ENCODE data around the gene CCDC191.
A peak's percentile ranks its signal among the peaks of the same experiment; 100 is the strongest.

CCDC191 gene, protein sequence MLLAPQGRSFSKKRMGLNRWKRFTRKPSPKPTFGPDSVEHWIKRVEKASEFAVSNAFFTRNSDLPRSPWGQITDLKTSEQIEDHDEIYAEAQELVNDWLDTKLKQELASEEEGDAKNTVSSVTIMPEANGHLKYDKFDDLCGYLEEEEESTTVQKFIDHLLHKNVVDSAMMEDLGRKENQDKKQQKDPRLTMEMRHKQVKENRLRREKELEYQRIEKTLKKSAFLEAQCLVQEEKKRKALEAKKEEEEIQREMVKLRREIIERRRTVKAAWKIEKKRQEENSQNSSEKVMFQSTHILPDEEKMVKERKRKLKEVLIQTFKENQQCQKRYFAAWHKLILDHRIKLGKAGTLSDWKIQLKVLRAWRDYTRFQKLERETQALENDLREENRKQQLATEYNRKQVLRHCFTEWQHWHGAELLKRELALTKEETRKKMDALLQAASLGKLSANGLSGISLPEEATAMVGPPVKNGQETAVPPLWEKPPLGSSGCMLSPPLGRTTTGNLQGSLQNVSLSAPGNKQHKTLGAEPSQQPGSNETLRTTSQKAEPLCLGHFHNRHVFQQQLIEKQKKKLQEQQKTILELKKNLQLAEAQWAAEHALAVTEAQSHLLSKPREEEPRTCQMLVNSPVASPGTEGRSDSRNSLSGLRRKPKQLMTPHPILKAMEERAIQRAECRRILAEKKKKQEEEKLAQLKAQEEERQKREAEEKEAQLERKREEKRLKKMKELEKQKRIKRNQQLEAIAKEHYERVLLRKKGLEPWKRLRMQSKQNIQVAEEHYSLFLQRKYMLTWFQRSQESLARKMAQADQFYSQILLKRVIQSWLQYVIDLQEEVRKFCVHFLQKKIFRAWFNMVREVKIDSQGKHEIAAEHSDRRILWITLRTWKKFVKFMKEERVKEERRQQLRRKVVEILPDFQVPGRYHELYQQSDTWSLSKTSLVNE

DNA sequence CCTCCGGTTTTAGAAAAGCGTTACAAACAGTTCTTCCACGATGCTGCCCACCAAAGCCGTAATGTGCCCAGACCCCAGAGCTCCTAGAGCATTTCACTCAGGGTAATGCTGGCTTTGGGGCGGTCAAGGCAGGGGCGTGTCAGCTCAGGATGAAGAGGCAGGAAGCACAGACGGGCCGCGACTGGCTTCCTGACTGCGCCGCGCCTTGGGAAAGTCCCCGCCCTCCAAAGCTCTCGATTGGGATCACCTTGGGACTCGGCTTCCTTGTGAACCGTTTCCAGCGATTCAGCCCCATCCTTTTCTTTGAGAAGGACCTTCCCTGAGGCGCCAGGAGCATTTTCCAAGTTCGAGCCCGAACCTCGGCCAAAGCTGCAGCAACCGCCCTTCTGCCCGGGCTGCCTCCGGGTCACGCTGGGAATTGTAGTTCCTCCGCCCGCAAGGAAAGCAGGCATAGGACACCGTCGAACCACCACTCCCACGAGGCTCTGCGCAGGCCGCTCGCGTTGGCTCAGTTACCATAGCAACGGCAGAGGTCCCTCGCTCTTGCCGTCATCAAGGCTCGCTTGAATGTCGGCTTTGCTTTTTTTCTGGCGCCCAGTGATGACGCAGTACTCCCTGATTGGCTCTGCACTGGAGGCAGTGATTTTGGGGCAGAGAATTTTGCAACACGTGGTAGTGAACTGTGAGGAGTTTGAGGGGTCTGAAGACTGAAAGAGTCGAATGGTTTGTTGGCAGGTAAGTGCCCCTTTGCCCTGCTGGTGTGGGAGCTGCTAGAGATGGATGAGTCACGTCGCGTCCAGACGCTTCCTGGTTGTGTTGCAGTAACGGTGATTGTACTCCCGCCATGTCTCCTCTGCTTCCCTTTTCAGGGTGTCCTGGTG is at the start of gene CCDC191, which contains the start of gene QTRT2:
CCDC191 (minus strand) TSS at position 397 of the 881 bp plus-strand sequence; CDS start at position 337, 60 bp downstream.
QTRT2 (plus strand) TSS at position 608 of the 881 bp plus-strand sequence. CDS start 8,521 bp downstream, outside the sequence.
- Mint-ChIP-seq H3K4me3 (peak within 1 kb of the TSS; percentile 93), H3K27ac (peak within 1 kb of the TSS; percentile 97), H3K27me3 (peaks cover 3% of the 10 kb centered on the region), H3K4me1 (peaks cover 51% of the 10 kb centered on the region), H3K36me3 (ENCODE audit: low read depth) (peaks cover 23% of the 10 kb centered on the region), H3K9me3 (no peaks in the 10 kb centered on the region)
- DNase-seq = peak; percentile 97
- ATAC-seq = peak; percentile 95

DNA sequence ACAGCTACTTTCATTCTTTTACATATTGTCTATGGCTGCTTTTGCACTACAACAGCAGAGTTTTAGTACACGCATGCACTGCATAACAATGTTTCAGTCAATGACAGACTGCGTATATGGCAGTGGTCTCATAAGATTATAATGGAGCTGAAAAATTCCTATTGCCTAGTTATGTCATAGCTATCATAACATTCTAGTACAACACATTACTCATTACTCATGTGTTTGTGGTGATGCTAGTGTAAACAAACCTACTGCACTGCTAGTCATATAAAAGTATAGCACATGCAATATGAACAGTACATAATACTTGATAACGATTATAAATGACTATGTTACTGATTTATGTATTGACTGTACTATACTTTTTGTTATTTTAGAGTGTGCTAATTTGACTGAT is 48.1 kb upstream of the CCDC191 start:
- H3K4me1 Mint-ChIP-seq = no peaks in the 10 kb centered on the region
- H3K36me3 Mint-ChIP-seq (ENCODE audit: low read depth) = no peaks in the 10 kb centered on the region
- no peak for ATAC-seq
- no peaks in the 10 kb centered on the region for H3K27me3 Mint-ChIP-seq
- no peak overlapping the region for H3K27ac Mint-ChIP-seq
- no peak overlapping the region for H3K4me3 Mint-ChIP-seq
- H3K9me3 Mint-ChIP-seq = no peaks in the 10 kb centered on the region
- no peak for DNase-seq

DNA sequence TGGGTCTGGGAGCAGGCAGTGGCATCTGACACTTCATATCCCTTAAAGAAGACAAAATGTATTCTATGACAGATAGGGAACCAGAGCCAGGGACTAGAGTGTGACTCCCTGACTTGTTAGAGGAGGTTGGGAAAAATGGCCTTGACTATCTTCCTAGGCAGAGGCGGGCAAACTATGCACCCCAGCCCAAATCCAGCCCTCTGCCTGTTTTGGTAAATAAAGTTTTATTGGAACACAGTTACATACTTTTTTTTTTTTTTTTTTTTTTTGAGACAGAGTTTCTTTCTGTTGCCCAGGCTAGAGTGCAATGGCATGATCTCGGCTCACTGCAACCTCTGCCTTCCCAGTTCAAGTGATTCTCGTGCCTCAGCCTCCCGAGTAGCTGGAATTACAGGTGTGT is 47.5 kb upstream of the CCDC191 start:
- Mint-ChIP-seq H3K4me3 (no peak overlapping the region), H3K36me3 (ENCODE audit: low read depth) (no peaks in the 10 kb centered on the region), H3K27me3 (no peaks in the 10 kb centered on the region), H3K9me3 (no peaks in the 10 kb centered on the region), H3K4me1 (no peaks in the 10 kb centered on the region), H3K27ac (no peak overlapping the region)
- no peak for ATAC-seq
- DNase-seq = no peak

DNA sequence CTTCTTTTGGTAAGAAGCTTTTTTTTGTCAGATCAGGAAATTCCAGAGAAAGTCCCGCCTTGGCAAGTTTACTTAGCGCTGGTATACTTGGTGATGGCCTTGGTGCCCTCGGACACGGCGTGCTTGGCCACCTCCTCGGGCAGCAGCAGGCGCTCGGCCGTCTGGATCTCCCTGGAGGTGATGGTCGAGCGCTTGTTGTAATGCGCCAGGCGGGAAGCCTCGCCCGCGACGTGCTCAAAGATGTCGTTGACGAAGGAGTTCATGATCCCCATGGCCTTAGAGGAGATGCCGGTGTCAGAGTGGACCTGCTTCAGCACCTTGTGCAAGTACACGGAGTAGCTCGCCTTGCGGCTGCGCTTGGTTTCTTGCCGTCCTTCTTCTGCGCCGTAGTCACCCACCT is 46.9 kb upstream of the CCDC191 start:
- ATAC-seq = no peak
- Mint-ChIP-seq H3K36me3 (ENCODE audit: low read depth) (no peaks in the 10 kb centered on the region), H3K4me3 (no peak overlapping the region), H3K9me3 (no peaks in the 10 kb centered on the region), H3K27me3 (no peaks in the 10 kb centered on the region), H3K27ac (no peak overlapping the region), H3K4me1 (no peaks in the 10 kb centered on the region)
- no peak for DNase-seq

DNA sequence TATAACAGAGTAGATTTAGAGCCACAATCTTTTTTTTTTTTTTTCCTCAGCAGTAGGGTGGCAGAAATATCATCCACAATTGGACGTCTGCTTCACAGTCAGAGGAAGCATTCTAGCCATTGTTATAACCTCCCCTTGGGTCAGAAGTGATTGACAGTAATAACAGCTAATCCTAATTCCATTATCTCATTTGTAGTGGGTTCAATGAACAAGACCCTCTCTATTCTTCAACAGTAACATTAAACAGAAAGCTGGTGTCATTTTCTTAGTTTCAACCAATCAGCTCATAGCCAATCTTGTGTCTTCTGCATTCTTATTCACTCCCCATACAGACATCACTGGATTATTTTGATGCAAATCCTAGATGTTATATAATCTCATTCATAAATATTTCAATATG is 44.8 kb upstream of the CCDC191 start:
- no peaks in the 10 kb centered on the region for H3K9me3 Mint-ChIP-seq
- H3K27me3 Mint-ChIP-seq = no peaks in the 10 kb centered on the region
- H3K27ac Mint-ChIP-seq = no peak overlapping the region
- no peaks in the 10 kb centered on the region for H3K36me3 Mint-ChIP-seq (ENCODE audit: low read depth)
- H3K4me1 Mint-ChIP-seq = no peaks in the 10 kb centered on the region
- no peak for ATAC-seq
- H3K4me3 Mint-ChIP-seq = no peak overlapping the region
- DNase-seq = no peak

DNA sequence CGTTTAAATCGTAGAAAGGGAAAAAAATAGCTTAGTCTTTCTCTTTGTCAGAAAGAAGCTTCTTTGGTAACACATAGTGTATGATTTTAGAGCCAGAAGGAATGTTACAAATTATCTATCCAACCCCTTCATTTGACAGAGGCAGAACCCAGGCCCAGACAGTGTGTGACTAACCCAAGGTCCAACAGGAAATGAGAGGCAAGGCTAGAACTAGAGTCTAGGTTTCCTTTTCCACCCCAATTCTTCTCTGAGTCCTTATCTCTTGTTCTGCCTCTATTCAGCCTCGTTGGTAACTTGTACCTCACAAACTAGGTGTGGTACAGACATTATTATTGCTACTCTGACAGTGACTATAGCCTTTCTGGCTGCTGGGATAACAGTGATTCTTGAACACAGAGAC is 39.5 kb upstream of the CCDC191 start:
- Mint-ChIP-seq H3K4me1 (peaks cover 4% of the 10 kb centered on the region), H3K36me3 (ENCODE audit: low read depth) (no peaks in the 10 kb centered on the region), H3K27me3 (no peaks in the 10 kb centered on the region), H3K4me3 (no peak overlapping the region), H3K27ac (no peak overlapping the region), H3K9me3 (peaks cover under 1% of the 10 kb centered on the region)
- no peak for ATAC-seq
- no peak for DNase-seq

DNA sequence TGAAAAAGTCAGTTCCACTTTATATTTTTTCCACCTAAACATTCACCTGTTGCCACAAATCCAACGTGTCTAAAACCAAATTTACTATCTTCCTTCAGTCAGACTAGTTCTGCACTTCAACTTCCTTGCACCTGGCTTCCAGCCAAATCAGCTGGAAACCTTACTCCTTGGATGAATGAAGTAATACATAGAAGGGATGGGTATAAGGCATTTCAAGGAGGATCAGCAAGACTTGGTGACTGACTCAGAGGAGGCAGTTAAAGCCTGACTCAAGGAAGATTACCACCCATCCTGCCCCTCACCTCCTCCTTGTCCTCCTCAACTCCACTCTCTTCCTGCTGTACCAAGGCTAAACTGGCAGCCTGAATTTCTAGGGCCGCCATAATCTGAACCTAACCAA is 37.3 kb upstream of the CCDC191 start:
- Mint-ChIP-seq H3K36me3 (ENCODE audit: low read depth) (no peaks in the 10 kb centered on the region), H3K4me3 (no peak overlapping the region), H3K4me1 (peaks cover 4% of the 10 kb centered on the region), H3K27me3 (no peaks in the 10 kb centered on the region), H3K9me3 (peaks cover 4% of the 10 kb centered on the region), H3K27ac (no peak overlapping the region)
- ATAC-seq (no peak), DNase-seq (no peak)

DNA sequence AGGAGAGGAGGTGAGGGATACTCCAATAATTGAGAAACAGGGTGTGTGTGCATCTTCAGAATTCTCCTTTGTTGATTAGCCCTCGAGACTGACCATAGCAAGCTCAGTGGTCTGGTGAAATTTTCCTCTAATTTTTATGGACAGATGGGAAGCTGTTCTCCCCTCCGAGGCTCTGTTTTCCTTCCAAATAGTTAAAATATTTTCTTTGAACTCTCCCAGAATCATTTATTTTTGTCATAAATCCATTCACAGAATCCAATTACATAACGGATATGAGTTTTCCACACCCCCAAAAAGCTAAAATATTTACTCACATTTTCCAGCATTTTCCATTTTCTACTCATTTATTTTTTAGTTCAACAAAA is 36.7 kb upstream of the CCDC191 start:
- no peak for ATAC-seq
- Mint-ChIP-seq H3K4me3 (no peak overlapping the region), H3K27me3 (no peaks in the 10 kb centered on the region), H3K27ac (no peak overlapping the region), H3K36me3 (ENCODE audit: low read depth) (peaks cover under 1% of the 10 kb centered on the region), H3K9me3 (peaks cover 4% of the 10 kb centered on the region), H3K4me1 (peaks cover 4% of the 10 kb centered on the region)
- no peak for DNase-seq

DNA sequence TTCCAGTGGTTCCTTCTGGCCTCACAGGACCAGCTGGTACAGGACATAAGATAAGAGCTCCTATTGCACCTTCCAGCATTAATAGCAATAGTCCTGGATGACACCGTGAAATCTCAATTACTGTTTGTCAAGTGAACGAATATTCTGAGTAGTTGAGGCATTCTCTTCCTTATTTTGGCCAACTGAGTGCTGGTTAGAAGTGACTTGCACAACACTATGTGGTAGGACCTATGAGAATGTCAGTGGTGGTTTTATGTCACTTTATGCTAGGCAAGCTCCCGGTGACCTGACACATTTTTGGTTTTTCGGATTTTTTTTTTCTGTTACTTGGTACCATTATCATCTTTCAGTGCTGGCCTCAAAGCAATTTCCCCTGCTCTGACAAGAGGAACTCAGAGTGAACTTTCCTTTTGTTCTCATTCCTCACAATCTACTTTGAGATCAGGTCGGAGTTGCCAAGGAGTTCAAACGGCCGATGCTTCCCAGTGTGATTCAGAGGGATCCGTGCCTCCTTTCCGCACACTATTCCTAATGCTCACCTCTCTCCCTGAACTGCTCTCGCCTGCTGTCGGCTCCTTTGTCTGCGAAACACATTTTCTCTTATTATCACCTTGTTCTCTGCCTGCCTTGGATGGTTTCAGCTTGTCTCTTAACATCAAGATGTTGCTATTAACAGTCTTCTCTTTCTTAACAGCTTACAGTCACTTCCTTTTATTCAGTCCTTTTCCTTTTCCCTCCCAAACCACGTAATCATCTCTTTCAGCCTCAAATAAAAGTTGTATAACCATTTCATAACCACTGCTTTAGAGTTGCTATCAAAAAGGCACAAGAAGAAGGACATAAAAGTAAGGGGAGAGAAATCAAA is 36.1 kb upstream of the CCDC191 start:
- peaks cover 4% of the 10 kb centered on the region for H3K4me1 Mint-ChIP-seq
- DNase-seq = no peak

DNA sequence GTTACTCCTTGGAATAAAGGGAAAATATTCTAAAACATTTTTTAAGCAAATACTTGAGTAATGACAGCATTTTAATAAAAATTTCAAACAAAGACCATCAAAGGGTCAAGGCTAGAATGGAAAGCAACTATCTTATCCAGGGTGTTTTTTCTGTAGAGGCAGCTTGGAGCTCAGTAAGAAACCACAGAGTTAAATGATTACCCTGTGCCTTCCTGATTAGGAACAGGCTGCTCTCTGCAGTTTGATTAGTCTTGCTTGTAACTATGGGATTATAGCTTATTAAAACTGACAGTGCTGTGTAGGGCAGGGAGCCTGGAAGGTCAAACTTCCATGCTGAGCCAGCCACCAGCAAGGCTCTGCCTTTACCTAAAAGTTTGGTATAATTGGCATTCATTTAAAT is 33.3 kb upstream of the CCDC191 start:
- H3K27ac Mint-ChIP-seq = no peak overlapping the region
- DNase-seq (no peak), ATAC-seq (no peak)
- H3K27me3 Mint-ChIP-seq = no peaks in the 10 kb centered on the region
- peaks cover 4% of the 10 kb centered on the region for H3K4me1 Mint-ChIP-seq
- H3K9me3 Mint-ChIP-seq = peaks cover 4% of the 10 kb centered on the region
- no peak overlapping the region for H3K4me3 Mint-ChIP-seq
- H3K36me3 Mint-ChIP-seq (ENCODE audit: low read depth) = peaks cover 29% of the 10 kb centered on the region

More for the DNA sequence above, 36.1 kb upstream of the CCDC191 start:
- no peak for ATAC-seq
- Mint-ChIP-seq H3K36me3 (ENCODE audit: low read depth) (peaks cover 6% of the 10 kb centered on the region), H3K27ac (no peak overlapping the region), H3K9me3 (peaks cover 4% of the 10 kb centered on the region), H3K4me3 (no peak overlapping the region), H3K27me3 (no peaks in the 10 kb centered on the region)

DNA sequence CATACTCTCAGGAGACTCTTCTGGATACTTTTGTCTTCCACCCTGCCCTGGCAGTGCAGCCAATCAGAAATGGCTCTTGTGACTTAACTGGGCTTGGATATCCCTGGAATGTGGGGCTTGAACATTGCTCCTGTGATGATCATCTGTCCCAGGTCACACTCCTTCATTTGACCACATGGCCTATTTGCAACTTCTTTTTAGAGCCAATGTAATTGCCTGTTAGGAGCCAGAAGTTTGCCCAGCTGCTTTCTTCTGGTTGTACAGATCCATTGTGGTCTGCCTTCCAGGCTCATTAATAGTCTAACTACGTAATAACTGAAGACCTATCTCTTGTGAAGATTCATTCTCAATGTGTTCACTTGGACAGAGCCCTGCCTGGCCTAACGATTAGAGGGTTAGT is 30.0 kb upstream of the CCDC191 start:
- H3K36me3 Mint-ChIP-seq (ENCODE audit: low read depth) = peaks cover 55% of the 10 kb centered on the region
- H3K4me1 Mint-ChIP-seq = no peaks in the 10 kb centered on the region
- no peaks in the 10 kb centered on the region for H3K27me3 Mint-ChIP-seq
- no peak for DNase-seq
- H3K27ac Mint-ChIP-seq = no peak overlapping the region
- ATAC-seq = no peak
- H3K4me3 Mint-ChIP-seq = no peak overlapping the region
- peaks cover 4% of the 10 kb centered on the region for H3K9me3 Mint-ChIP-seq

DNA sequence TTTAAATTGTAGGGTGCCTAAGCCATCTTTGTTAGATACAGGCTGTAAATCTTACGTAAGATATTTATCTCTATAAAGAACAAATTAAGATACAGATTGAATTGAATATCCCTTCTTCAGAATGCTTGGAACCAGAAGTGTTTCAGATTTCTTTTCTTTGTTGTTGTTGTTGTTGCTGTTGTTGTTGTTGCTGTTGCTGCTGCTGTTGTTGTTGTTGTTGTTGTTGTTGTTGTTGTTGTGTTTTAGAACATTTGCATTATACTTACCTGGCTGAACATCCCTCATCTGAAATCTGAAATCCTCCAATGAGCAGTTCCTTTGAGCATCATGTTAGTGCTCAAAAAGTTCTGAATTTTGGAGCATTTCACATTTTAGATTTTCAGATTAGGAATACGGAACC is 26.8 kb upstream of the CCDC191 start:
- ATAC-seq (no peak), DNase-seq (no peak)
- Mint-ChIP-seq H3K27ac (no peak overlapping the region), H3K27me3 (no peaks in the 10 kb centered on the region), H3K4me3 (no peak overlapping the region), H3K4me1 (no peaks in the 10 kb centered on the region), H3K36me3 (ENCODE audit: low read depth) (peaks cover 76% of the 10 kb centered on the region), H3K9me3 (no peaks in the 10 kb centered on the region)

DNA sequence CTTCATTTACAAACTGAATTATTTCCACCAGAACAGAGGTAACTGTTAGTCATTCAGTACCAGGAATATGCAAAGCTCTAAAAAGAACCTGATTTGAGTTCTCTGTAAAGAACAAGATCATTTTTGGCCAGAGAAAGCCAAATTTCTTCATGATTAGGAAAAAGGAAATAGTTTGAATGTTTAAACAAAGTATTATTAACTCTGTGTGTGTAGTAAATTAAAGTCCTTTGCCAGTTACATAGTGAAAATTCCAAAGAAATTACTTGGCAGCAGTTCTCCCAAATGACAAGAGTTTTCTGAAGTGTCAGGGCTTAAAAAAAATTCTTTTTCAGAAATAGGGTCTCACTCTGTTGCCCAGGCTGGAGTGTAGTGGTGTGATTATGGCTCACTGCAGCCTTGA is 24.7 kb upstream of the CCDC191 start:
- Mint-ChIP-seq H3K4me1 (no peaks in the 10 kb centered on the region), H3K27me3 (no peaks in the 10 kb centered on the region), H3K4me3 (no peak overlapping the region), H3K36me3 (ENCODE audit: low read depth) (peaks cover 76% of the 10 kb centered on the region), H3K27ac (no peak overlapping the region), H3K9me3 (no peaks in the 10 kb centered on the region)
- DNase-seq = no peak
- no peak for ATAC-seq

All from activated naive CD8-positive, alpha-beta T cell treated with anti-CD3 and anti-CD28 coated beads, Interleukin-2, amount 50 U/mL, for 24 hours (primary cell).